GM23338 (cell line): ENCODE results near the gene ATRIP.

ENCODE experiments used
- EZH2 ChIP-seq: fragments of 200-600 bp; sonication (generic); IDR thresholded peaks from one replicate; pipeline ENCODE4 v1.8.0; 2017; ENCODE audit warnings: antibody characterized with exemption, mild to moderate bottlenecking, low read depth; ENCODE audit not compliant: unreplicated experiment
- EZH2phosphoT487 ChIP-seq: fragments of 200-600 bp; sonication (generic); IDR thresholded peaks from one replicate; pipeline ENCODE4 v1.8.1; 2018; ENCODE audit warnings: antibody characterized with exemption; ENCODE audit not compliant: unreplicated experiment
- JUNB ChIP-seq: IDR thresholded peaks from one replicate; pipeline ENCODE4 v1.6.1; 2016; ENCODE audit warnings: antibody characterized with exemption; ENCODE audit not compliant: unreplicated experiment
- NANOG ChIP-seq: IDR thresholded peaks from 2 replicates; pipeline ENCODE4 v1.6.1; 2016; ENCODE audit warnings: antibody characterized with exemption, borderline replicate concordance
- POLR2AphosphoS5 ChIP-seq: IDR thresholded peaks from 2 replicates; pipeline ENCODE4 v1.6.1; 2016; ENCODE audit warnings: antibody characterized with exemption, low read depth
- STAT1 ChIP-seq: IDR thresholded peaks from one replicate; pipeline ENCODE4 v1.6.1; 2016; ENCODE audit warnings: antibody characterized with exemption; ENCODE audit not compliant: unreplicated experiment
- ZNF331 ChIP-seq: fragments of 250-450 bp; sonication (Bioruptor Pico); IDR thresholded peaks from 2 replicates; pipeline ENCODE4 v1.5.0; 2020; ENCODE audit warnings: low read depth, mild to moderate bottlenecking, moderate library complexity
- TF ChIP-seq, protein P1 (sequence below), 2 experiments: fragments of 200-600 bp in 1 of 2; sonication (generic) in 1 of 2; conservative IDR thresholded peaks; 2 replicates each; pipeline versions ENCODE4 v1.5.1 to v1.6.1; 2016 to 2017; ENCODE audit warnings: antibody characterized with exemption in 2 of 2, low read depth in 2 of 2, mild to moderate bottlenecking in 2 of 2, moderate library complexity in 1 of 2
- TF ChIP-seq, protein P2 (sequence below): fragments of 250-450 bp; sonication (Bioruptor Pico); IDR thresholded peaks from 2 replicates; pipeline ENCODE4 v1.5.0; 2020; ENCODE audit warnings: mild to moderate bottlenecking, moderate library complexity
- TF ChIP-seq, protein P3 (sequence below): IDR thresholded peaks from one replicate; pipeline ENCODE4 v1.6.1; 2018; ENCODE audit warnings: antibody characterized with exemption; ENCODE audit not compliant: unreplicated experiment
- TF ChIP-seq, protein P4 (sequence below): IDR thresholded peaks from 2 replicates; pipeline ENCODE4 v1.6.1; 2016; ENCODE audit warnings: antibody characterized with exemption

DNA sequence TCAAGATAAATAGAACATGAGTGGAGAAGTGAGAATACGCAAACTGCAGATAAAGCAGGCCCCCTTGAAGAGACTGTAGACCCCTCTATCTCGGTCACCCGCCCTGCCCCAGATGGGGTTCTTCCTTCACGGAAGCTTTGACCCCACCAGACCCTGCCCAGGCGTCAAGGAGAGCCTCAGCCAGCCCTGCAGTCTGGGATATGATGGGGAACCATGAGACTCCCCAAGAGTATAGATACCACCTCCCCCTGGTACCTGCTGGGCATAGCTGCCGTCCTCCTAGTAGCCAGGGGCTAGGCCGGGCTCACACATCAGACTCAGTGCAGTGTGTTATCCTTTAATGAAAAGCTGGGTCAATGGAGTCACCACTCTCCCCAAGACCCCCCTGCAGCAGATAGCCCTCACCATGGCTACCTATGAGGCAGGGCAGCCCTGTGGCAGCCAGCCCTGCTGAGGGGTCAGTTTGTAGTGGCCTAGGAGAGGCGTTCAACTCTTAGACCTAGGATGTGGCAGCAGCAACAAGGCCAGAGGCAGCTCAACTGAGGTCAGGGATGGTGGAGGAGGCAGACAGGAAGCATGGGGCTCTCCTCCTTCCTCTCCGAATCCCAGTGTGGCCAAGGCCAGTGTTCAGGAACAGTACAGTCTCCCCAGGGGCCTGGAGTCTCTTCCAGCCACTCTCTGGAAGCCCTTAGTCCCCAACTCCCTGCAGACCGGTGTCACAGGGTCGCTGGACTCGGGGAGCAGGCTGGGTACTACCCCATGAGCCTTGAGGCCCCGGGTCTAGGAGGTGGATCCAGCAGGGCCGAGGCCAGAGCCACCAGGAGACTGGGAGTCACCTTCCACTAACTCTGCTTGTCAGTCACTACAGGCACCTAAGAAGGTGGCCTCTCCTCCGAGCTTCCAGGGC, 42.8 kb upstream of the ATRIP start:
- TF ChIP-seq NANOG (no peak), STAT1 (no peak), EZH2 (no peak), POLR2AphosphoS5 (no peak), EZH2phosphoT487 (no peak), JUNB (no peak), ZNF331 (CRISPR knock-in tag) (no peak)
- TF ChIP-seq, protein P1, sequence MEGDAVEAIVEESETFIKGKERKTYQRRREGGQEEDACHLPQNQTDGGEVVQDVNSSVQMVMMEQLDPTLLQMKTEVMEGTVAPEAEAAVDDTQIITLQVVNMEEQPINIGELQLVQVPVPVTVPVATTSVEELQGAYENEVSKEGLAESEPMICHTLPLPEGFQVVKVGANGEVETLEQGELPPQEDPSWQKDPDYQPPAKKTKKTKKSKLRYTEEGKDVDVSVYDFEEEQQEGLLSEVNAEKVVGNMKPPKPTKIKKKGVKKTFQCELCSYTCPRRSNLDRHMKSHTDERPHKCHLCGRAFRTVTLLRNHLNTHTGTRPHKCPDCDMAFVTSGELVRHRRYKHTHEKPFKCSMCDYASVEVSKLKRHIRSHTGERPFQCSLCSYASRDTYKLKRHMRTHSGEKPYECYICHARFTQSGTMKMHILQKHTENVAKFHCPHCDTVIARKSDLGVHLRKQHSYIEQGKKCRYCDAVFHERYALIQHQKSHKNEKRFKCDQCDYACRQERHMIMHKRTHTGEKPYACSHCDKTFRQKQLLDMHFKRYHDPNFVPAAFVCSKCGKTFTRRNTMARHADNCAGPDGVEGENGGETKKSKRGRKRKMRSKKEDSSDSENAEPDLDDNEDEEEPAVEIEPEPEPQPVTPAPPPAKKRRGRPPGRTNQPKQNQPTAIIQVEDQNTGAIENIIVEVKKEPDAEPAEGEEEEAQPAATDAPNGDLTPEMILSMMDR (conservative IDR thresholded peaks at IDR 0.05; ENCODE audit: low read depth in 2 of 2) = no peak
- TF ChIP-seq, protein P2, sequence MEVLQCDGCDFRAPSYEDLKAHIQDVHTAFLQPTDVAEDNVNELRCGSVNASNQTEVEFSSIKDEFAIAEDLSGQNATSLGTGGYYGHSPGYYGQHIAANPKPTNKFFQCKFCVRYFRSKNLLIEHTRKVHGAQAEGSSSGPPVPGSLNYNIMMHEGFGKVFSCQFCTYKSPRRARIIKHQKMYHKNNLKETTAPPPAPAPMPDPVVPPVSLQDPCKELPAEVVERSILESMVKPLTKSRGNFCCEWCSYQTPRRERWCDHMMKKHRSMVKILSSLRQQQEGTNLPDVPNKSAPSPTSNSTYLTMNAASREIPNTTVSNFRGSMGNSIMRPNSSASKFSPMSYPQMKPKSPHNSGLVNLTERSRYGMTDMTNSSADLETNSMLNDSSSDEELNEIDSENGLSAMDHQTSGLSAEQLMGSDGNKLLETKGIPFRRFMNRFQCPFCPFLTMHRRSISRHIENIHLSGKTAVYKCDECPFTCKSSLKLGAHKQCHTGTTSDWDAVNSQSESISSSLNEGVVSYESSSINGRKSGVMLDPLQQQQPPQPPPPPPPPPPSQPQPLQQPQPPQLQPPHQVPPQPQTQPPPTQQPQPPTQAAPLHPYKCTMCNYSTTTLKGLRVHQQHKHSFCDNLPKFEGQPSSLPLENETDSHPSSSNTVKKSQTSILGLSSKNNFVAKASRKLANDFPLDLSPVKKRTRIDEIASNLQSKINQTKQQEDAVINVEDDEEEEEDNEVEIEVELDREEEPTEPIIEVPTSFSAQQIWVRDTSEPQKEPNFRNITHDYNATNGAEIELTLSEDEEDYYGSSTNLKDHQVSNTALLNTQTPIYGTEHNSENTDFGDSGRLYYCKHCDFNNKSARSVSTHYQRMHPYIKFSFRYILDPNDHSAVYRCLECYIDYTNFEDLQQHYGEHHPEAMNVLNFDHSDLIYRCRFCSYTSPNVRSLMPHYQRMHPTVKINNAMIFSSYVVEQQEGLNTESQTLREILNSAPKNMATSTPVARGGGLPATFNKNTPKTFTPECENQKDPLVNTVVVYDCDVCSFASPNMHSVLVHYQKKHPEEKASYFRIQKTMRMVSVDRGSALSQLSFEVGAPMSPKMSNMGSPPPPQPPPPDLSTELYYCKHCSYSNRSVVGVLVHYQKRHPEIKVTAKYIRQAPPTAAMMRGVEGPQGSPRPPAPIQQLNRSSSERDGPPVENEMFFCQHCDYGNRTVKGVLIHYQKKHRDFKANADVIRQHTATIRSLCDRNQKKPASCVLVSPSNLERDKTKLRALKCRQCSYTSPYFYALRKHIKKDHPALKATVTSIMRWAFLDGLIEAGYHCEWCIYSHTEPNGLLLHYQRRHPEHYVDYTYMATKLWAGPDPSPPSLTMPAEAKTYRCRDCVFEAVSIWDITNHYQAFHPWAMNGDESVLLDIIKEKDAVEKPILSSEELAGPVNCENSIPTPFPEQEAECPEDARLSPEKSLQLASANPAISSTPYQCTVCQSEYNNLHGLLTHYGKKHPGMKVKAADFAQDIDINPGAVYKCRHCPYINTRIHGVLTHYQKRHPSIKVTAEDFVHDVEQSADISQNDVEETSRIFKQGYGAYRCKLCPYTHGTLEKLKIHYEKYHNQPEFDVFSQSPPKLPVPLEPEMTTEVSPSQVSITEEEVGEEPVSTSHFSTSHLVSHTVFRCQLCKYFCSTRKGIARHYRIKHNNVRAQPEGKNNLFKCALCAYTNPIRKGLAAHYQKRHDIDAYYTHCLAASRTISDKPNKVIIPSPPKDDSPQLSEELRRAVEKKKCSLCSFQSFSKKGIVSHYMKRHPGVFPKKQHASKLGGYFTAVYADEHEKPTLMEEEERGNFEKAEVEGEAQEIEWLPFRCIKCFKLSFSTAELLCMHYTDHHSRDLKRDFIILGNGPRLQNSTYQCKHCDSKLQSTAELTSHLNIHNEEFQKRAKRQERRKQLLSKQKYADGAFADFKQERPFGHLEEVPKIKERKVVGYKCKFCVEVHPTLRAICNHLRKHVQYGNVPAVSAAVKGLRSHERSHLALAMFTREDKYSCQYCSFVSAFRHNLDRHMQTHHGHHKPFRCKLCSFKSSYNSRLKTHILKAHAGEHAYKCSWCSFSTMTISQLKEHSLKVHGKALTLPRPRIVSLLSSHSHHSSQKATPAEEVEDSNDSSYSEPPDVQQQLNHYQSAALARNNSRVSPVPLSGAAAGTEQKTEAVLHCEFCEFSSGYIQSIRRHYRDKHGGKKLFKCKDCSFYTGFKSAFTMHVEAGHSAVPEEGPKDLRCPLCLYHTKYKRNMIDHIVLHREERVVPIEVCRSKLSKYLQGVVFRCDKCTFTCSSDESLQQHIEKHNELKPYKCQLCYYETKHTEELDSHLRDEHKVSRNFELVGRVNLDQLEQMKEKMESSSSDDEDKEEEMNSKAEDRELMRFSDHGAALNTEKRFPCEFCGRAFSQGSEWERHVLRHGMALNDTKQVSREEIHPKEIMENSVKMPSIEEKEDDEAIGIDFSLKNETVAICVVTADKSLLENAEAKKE (CRISPR knock-in tag) = no peak
- TF ChIP-seq, protein P3, sequence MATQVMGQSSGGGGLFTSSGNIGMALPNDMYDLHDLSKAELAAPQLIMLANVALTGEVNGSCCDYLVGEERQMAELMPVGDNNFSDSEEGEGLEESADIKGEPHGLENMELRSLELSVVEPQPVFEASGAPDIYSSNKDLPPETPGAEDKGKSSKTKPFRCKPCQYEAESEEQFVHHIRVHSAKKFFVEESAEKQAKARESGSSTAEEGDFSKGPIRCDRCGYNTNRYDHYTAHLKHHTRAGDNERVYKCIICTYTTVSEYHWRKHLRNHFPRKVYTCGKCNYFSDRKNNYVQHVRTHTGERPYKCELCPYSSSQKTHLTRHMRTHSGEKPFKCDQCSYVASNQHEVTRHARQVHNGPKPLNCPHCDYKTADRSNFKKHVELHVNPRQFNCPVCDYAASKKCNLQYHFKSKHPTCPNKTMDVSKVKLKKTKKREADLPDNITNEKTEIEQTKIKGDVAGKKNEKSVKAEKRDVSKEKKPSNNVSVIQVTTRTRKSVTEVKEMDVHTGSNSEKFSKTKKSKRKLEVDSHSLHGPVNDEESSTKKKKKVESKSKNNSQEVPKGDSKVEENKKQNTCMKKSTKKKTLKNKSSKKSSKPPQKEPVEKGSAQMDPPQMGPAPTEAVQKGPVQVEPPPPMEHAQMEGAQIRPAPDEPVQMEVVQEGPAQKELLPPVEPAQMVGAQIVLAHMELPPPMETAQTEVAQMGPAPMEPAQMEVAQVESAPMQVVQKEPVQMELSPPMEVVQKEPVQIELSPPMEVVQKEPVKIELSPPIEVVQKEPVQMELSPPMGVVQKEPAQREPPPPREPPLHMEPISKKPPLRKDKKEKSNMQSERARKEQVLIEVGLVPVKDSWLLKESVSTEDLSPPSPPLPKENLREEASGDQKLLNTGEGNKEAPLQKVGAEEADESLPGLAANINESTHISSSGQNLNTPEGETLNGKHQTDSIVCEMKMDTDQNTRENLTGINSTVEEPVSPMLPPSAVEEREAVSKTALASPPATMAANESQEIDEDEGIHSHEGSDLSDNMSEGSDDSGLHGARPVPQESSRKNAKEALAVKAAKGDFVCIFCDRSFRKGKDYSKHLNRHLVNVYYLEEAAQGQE = no peak
- TF ChIP-seq, protein P4, sequence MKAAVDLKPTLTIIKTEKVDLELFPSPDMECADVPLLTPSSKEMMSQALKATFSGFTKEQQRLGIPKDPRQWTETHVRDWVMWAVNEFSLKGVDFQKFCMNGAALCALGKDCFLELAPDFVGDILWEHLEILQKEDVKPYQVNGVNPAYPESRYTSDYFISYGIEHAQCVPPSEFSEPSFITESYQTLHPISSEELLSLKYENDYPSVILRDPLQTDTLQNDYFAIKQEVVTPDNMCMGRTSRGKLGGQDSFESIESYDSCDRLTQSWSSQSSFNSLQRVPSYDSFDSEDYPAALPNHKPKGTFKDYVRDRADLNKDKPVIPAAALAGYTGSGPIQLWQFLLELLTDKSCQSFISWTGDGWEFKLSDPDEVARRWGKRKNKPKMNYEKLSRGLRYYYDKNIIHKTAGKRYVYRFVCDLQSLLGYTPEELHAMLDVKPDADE = no peak
